A549 (cell line): ENCODE data around the gene FFAR1.

Experiments
- ESRRA ChIP-seq: fragments of 150-350 bp; IDR thresholded peaks from 2 replicates; pipeline ENCODE4 v1.6.1; 2014; ENCODE audit warnings: mild to moderate bottlenecking, low read length, borderline replicate concordance
- MAZ ChIP-seq: fragments of 150-350 bp; IDR thresholded peaks from 2 replicates; pipeline ENCODE4 v1.6.1; 2014; ENCODE audit warnings: antibody characterized with exemption, low read depth, low read length, borderline replicate concordance
- POLR2A ChIP-seq: IDR thresholded peaks from 2 replicates; pipeline ENCODE4 v1.6.1; 2012; ENCODE audit warnings: mild to moderate bottlenecking, low read length
- POLR2AphosphoS2 ChIP-seq: conservative IDR thresholded peaks from 2 replicates; pipeline ENCODE4 v1.6.1; 2012; ENCODE audit warnings: low read length, improper control_type of control experiment, inconsistent platforms
- ZFP36 ChIP-seq: fragments of 450-650 bp; IDR thresholded peaks from 2 replicates; pipeline ENCODE4 v1.6.1; 2014; ENCODE audit warnings: borderline replicate concordance; ENCODE audit not compliant: partially characterized antibody
- TF ChIP-seq, protein P1 (sequence below): fragments of >200 bp; sonication (Bioruptor Twin); formaldehyde crosslinking; IDR thresholded peaks from 3 replicates; pipeline ENCODE4 v1.5.1; 2016
- TF ChIP-seq, protein P2 (sequence below): fragments of 250-450 bp; sonication (Bioruptor Pico); IDR thresholded peaks from 2 replicates; pipeline ENCODE4 v1.5.0; 2021; ENCODE audit warnings: mild to moderate bottlenecking, moderate library complexity, borderline replicate concordance

DNA sequence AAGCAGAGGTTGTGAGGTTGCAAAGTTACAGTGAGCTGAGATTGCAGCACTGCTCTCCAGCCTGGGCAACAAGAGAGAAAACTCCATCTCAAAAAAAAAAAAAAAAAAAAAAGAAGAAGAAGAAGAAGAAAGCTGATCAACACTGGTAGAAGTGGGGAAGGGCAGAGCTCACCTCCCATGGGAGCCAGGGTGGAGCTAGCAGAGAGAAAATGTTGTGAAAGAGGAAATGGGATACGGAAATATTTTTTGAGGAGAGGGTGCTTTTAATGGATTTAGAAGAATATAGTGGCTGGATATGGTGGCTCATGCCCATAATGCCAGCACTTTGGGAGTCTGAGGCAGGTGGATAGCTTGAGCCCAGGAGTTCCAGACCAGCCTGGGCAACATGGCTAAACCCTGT lies 30.0 kb downstream of the FFAR1 start:
- TF ChIP-seq, protein P1, sequence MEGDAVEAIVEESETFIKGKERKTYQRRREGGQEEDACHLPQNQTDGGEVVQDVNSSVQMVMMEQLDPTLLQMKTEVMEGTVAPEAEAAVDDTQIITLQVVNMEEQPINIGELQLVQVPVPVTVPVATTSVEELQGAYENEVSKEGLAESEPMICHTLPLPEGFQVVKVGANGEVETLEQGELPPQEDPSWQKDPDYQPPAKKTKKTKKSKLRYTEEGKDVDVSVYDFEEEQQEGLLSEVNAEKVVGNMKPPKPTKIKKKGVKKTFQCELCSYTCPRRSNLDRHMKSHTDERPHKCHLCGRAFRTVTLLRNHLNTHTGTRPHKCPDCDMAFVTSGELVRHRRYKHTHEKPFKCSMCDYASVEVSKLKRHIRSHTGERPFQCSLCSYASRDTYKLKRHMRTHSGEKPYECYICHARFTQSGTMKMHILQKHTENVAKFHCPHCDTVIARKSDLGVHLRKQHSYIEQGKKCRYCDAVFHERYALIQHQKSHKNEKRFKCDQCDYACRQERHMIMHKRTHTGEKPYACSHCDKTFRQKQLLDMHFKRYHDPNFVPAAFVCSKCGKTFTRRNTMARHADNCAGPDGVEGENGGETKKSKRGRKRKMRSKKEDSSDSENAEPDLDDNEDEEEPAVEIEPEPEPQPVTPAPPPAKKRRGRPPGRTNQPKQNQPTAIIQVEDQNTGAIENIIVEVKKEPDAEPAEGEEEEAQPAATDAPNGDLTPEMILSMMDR: no peak
- TF ChIP-seq MAZ (no peak), ESRRA (no peak), ZFP36 (no peak), POLR2A (no peak), POLR2AphosphoS2 (no peak)
- TF ChIP-seq, protein P2, sequence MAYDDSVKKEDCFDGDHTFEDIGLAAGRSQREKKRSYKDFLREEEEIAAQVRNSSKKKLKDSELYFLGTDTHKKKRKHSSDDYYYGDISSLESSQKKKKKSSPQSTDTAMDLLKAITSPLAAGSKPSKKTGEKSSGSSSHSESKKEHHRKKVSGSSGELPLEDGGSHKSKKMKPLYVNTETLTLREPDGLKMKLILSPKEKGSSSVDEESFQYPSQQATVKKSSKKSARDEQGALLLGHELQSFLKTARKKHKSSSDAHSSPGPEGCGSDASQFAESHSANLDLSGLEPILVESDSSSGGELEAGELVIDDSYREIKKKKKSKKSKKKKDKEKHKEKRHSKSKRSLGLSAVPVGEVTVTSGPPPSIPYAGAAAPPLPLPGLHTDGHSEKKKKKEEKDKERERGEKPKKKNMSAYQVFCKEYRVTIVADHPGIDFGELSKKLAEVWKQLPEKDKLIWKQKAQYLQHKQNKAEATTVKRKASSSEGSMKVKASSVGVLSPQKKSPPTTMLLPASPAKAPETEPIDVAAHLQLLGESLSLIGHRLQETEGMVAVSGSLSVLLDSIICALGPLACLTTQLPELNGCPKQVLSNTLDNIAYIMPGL (CRISPR knock-in tag): no peak
